GM19043 (cell line): ENCODE data around the gene OSBPL7.

Experiments
- ATAC-seq: cut with Tn5 transposase; IDR thresholded peaks from one replicate; pipeline ENCODE4 v1.9.1; 2021; ENCODE audit warnings: low read depth; ENCODE audit not compliant: unreplicated experiment

The OSBPL7 gene

DNA sequence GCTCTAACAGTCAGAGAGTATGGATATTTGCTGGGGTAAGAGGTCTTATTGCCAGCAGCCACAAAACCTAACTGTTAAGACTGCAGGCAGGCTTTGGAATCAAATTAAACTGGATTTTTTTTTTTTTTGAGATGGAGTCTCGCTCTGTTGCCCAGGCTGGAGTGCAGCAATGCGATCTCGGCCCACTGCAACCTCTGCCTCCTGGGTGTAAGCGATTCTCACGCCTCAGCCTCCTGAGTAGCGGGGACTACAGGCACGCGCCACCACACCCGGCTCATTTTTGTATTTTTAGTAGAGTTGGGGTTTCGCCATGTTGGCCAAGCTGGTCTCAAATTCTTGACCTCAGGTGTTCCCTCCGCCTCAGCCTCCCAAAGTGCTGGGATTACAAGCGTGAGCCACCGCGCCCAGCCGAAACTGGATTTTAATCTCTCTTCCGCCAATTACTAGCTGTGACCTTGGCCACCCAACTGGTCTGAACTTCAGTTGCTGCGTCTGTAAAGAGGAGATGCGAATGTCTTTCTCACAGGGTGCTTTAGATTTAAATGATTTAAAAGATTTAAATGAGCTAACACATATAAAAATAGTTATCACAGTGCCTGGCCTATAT lies 8.9 kb upstream of the OSBPL7 start:
- ATAC-seq, result no peak

DNA sequence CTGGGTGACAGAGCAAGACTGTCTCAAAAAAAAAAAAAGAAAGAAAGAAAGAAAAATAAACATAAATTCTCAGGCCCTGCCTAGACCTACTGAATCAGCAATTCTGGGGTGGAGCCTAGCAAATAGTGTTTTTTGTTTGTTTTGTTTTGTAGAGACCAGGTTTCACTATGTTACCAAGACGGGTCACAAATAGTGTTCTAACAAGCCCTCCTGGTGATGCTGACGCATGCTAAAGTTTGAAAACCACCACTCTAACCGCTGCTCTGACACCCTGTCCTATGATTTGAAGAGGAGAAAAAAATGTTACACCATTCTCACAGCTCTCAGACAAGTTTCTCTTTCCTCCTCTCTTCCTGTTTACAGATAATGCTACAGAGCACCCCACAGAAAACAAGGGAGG lies 8.3 kb upstream of the OSBPL7 start:
- no peak for ATAC-seq

DNA sequence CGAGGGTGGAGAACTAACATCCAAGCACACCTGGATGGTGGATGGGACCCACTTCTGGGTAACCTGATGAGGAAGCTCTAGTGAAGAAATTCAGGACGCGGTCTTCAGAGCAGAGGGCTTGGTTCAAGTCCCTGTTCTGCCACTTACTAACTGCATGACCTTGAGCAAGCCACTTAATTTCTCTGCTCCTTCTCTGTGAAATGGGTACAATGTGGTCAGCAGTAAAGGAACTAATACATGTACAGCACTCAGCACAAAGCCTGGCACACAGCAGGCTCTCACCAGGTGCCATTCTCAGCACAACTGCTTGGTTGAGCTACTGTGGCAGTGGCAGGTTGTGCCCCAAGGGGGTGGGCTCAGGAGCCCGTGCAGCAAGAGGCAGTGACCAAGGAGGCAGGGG lies 1.9 kb upstream of the OSBPL7 start:
- ATAC-seq, result no peak

DNA sequence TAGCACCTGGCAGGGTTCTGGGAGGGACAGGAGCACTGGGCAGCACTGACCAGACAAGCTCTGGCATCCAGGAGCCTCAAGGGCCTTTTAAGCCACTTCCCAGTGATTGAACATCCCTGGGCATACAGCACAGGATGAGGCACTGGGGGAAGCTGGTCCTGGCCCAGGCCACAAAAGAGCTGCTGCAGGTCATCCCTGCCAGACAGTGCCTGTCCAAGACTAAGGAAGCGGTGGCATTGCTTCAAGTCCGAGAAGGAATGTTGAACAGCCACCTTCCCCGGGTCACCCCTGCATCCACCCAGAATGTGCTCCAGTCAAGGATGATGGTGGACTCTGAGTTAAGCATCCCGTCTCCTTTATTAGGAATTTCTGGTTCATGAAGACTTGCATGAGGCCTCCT lies 1.2 kb upstream of the OSBPL7 start:
- ATAC-seq, result no peak

DNA sequence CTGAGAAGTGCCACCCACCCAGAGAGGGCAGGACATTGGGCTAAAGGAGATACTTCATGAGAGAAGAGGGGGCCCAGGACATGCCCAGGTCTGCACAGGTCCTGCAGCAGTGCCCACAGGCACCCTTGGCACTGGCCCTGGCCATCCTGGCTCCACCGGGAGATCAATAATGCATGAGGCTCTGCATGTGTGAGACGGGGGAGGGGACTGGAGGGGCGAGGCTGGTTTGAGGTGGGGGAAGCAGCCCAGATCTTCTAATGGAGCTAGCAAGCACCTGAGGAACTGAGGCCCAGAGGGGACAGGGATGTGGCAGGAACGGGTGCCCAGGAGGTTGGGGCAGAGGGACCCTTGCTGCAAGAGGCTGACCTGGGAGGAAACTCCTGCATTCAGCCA lies 567 bp downstream of the OSBPL7 start:
- no peak for ATAC-seq

DNA sequence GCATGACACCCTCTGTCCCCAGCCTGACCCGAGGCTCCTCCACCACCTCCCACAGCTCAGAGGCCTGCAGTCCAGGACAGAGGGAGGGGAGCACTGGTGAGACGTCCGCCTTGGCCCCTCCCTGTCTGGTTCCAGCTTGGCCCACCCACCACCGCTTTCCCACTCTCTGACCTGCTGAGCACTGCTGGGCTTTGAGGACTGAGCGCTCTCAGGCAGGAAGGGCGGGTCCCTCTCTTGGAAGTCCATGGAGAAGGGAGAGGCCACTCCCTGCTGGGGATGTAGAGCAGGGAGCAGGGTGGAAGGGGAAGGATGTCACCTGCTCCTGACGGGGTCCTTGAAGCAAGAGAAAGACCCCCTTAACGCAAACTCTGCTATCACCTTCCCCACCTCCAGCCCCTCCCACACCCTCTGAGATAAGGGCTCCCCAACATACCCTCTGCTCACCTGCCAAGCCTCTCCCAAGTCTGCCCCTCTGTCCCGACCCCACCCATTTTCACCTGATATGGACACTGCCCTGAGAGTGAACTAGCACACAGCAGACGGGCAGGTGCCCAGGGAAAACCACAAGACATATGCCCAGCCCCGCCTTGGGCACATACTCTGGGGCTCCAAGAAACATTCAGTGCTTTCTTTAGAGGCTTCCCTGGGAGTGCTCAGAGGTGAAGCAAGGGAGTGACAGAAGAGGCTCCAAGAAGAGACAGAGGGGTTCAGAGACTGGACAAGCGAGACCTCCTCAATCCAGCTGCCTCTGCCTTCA lies 1.4 kb downstream of the OSBPL7 start:
- no peak for ATAC-seq

DNA sequence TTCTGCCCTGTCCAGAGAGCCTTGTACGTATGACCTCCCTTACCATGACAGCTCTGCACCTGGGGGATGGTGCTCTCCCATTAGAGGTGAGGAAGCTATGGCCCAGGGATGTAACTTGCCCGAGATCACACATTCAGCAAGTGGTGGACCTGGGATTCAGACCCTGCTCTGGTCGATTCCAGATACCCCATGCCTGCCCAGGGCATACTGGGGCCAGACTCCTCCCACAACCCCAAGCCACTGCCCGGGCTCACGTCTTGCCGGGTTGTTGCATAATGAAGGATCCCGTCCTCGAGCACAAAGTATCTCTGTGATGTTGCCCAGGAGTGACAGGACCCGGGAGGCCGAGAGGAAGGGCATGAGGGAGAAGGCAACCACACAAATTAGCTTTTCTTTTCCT lies 2.1 kb downstream of the OSBPL7 start:
- ATAC-seq, result no peak

DNA sequence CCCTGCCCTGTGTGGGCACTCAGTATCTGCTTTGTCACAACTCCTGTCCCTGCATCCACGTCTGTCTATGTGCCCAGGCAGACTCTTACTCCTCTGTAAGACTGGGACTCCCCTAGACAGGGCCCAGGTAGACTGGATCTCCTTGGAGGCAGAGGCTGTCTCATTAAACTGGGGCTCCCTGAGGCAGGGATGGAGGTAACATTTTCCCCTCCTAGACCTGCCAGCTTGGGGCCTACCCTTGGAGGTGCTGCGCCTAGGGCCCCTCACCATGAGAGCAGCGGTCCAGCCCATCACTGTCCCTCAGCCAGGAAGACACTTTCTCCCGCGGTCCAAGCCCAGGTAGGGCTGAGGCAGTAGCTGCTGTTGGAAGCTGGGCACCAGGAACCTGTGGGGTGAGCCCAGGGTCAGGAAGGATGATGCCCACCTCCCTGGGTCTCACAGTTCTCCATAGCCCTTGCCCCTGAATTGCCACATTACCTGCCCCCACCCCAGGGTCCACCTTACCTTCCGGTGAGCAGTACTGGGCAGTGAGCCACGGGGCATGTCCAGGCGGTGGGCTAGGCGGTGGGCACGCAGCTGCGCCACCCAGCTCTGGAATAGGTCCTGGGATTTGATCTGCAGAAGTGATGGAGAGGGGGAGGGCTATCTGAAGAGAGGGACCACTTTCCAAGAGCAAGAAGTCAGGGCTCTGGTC lies 3.4 kb downstream of the OSBPL7 start:
- ATAC-seq, result no peak

DNA sequence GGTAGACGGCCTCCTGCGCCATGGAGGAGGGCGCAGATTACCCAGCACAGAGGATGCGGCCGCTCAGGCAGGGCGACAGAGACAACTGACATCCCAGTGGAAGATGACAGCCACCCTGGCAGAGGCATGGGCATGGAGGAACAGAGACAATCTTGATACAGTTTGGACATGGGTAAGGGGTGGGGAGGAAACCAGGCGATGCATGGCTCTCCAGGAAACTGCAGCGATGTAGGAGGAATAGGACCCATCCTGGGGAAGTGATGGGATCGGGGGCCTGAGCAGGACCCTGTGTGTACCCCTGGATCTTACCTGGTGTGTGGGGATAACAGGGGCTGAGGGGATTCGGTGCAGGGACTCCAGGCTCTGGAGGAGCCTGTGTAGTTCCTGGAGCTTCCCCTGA lies 4.6 kb downstream of the OSBPL7 start:
- ATAC-seq, result no peak

DNA sequence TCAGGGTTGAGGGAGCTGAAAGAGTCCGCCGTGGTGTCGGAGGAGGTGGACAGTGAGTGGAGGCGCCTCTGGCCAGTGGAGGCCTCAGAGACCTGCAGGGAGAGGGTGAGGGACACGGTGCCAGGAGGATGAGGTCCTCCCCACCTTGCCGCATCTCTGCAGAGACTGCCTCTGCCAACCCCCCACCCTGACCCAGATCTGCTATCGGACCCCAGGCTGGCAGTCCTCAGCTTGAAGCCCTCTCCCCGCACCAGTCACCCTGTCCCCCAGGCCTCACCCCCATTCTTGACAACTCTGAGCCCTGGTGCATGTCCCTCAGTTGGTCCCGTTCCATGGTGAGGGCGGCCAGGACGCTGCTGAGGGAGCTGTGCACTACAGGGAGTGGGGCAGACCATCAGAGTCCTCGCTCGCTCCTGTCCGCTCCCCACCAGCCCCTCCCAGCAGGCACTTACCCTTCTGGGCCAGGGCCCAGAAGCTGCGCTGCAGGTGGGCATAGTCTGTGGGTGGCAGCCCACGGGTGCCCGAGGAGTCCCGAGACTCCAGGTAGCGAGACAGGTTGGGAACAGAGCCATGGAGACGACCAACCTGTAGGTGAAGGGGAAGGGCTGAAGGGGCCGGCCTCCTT lies 5.4 kb downstream of the OSBPL7 start:
- ATAC-seq, result no peak

DNA sequence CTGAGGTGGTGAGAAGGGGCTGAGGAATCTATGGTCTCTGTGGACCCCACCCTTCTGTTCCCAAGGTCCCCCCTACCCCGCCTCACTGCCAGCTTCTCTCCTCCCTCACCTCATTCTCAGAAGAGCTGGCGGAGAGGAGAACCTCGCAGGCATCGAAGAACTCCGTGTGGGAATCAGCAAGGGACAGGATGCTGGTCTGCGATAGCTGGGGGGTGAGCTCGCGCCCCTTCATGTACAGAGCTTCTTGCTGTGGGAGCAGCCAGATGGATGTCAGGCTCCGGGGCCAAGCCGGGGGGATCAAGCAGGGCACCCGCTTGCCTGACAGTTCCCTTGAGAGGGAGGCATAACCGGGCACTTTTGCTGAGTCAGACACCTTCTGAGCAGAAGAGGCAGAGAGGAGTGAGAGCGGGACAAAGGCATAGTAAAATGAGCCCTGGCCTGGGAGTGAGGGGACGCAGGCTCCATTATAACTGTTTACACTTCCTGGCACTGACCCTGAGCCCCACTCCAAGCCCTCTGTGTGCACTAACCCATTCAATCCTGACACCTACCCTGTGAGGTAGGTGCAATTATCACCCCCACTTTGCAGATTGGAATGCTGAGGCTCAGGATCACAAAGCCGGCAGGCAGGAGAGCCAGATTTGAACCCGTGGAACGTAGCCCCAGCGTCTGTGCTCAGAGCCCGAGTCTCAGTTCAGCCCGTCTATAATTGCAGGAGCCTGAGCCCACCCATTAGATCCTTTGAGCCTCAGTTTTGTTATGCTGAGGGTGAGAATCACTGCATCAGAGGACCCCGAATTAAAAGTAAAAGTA lies 6.3 kb downstream of the OSBPL7 start:
- no peak for ATAC-seq

DNA sequence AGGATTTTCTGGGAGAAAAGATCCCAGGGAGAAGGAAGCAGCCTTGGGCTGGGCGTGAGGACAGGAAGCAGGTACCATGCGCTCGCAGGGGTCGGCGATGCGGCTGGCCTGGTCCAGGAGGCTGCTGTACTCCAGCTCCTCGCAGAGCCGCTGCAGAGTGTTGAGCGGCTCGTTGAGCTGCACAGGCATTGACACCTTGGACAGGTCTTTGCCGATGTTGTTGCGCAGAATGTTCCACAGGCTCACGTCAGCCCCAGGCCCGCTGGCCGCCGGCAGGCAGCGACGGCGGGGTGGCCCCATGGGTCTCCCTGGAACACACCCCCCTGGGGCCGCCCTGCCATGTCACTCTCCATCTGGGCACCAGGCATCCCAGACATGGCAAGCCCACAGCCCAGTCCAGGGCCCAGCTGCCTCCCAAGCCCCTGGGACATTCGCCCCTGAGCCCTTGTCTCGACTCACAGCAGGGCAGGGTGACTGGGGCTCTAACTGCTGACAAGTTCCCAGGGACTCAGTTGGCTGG lies 8.0 kb downstream of the OSBPL7 start:
- ATAC-seq, result no peak

DNA sequence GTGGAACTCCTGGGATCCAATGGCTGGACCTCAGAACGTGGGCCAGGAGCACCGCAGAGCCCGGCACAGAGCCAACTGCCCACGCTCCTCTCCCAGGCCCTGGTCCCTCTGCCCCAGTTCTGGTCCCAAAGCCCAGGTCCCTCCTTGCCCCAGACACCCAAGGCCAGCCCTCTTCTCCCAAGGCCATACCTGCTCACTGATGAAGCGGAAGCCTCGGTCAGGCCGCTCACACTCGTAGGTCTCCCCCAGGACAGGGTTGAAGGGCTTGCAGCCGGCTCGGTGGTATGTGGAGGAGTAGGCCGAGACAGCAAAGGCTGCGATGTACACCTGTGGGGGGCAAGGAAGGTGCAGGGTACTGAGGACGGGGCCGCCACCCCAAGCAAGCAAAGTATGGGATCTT lies 8.5 kb downstream of the OSBPL7 start:
- no peak for ATAC-seq

DNA sequence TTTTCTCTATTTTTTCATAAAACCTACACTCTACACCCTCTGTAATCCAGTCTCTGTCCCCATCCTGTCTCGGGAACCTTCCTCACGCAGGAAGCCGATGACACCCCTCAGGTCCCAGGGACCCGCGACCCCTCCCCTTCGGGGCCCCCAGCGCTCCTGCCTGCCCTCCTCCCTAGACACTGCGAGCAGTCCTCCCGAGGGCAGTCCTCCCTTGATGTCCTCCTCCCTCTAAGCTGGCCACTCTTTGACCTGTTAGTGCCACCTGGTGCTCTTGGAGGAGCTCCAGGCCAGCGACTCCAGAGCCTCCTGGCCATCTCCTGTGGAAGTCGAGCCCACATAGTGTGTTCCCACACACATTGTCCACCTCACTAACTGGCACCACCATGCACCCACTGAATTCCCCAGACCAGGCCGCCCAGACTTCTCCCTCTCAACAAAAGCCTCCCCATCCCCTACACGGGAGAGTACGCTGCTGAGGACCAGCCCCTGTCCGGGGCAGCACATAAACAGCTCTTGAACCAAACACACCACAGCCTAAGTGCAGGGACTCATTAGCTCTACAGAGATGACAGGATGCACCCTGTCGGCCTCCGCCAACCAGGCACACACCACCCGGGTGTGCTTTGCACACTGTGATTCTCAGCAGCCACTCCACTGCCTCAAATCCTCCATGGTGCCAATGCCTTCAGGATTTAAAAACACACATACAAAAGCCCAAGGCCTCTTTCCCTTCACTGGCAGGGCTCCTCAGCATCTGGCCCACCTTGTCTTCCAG lies 9.3 kb downstream of the OSBPL7 start:
- ATAC-seq, result no peak

DNA sequence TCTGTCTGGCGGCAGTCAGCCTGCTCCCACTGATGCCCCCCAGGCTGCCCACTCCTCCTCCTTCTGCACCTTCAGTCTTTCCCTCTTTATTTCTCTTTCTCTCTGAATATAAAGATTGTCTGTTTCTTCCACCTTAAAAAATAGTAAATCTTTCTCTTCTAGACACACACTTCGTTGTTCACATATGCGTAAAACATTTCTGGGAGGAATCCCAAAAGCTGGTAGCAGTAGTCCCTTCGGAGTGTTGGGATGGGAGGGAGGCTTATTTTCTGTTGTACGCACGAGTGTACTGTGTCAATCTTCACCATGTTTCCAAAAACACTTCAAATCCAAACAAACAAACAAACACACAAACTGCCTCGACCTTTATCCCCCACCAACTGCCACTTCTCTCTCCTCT lies 9.9 kb downstream of the OSBPL7 start:
- ATAC-seq, result no peak

DNA sequence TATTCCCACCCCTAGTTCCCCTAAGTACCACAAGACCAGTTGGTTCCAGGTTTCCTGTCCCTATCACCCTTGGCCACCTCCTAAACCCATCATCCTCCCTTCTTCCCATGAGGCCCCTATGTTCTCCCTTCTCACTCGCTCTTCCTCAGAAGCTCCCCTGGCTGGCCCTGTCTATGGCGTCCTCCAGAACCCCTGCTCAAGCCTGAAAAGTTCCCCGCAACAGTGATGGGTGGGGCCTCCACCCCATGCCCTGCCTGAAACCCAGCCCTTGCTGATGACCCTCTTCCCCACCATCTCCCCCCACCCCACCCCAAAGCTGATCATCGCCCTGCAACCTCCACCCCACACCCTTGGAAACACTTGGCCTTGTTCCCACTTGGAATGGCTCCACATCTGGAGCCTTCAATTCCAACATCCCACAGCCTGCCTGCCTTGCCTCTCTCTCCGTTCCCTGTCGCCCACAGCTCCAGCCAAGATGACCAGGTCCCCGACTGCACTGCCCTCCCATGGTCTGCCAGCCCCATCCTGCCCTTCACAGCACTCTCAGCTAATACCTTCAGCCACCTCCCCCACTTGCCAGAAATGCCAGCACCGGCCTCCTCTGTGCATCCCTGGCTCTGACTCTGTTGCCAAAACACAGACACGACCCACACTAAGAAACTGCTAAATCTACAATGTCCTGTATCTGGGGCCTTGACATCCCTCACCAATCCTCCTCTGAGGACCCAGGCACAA lies 10.5 kb downstream of the OSBPL7 start:
- ATAC-seq, result no peak

DNA sequence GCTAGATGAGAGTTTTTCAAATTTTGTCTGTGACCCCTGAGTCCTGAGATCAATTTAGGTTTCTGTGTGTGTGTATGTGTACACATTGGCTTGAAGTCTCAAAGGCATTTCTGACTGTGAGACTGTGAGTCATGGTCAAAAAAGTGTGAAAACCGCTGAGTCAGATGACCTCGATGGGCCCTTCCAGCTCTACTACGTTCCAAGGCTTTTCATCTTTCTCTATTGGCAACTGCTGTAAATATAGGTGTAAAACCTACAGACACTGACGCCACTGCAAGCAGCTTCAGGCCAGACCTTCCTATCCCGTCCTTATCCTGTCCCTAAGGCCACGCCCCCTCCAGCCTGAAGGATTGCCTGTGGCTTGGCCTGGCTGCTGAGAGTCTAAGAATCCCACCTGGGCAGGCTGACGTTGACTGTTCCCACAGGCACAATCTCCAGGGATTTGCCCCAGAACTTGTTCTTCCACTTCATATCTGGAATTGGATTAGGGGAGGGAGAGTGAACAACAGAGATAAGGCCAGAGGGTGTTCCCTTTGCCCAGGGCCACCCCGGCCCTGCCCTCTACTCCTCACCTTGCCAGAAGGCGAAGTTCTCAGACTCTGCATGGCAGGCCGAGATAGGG lies 11.3 kb downstream of the OSBPL7 start:
- ATAC-seq, result no peak

DNA sequence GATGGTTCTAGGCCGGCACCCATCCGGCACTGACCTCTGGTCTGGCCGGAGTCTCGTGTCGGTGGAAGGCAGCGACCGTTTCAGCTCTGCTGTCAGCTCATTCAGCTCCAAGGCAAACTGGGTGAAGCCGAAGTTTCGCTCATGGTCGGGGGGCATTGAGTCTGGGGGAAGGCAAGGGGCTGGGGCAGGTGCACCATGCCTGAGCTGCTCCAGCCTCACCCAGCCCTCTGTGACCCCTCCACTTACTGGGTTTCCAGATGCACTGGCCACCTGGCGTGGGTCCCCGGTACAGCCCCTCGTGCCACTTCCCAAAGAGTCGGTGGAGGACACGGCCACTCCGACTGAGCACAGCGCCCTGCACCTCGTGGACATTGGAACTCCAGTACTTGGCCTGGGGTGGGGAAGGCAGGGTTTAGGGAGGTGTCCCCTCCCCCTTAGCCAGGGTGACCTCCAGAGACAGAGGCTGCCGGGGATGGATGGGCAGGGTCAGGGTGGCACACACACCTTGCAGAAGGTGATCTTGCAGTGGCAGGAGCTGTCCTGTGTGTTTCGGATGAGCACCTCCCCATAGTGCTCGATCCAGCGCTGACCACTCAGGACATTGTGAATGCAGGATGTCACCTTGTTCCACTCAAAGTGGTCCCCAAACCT lies 12.6 kb downstream of the OSBPL7 start:
- no peak for ATAC-seq
